GM06990 (cell line): Measurements from ENCODE around the gene SH3PXD2B.
"Not testable (repeated sequence)": the region's sequence is repeated elsewhere in the genome, so short reads cannot be mapped to it uniquely, and the experiment has no call there.

Source experiments
- DNase-seq: peaks from one replicate; pipeline ENCODE4 v3.0.0-alpha.2; 2011; ENCODE audit not compliant: insufficient read length; ENCODE audit errors: extremely low read depth
- H3K27me3 ChIP-seq: replicated peaks from 2 replicates; pipeline ENCODE4 v1.6.0; 2011; ENCODE audit warnings: low read length; ENCODE audit not compliant: control insufficient read depth, insufficient read depth
- H3K36me3 ChIP-seq: 2 replicates; pipeline ENCODE4 v1.5.1; 2011; ENCODE audit warnings: low read length; ENCODE audit not compliant: control insufficient read depth, insufficient read depth
- H3K4me3 ChIP-seq: replicated peaks from 2 replicates; pipeline ENCODE4 v1.5.1; 2011; ENCODE audit warnings: low read depth, mild to moderate bottlenecking, control low read depth, low read length
- CTCF ChIP-seq: IDR thresholded peaks from 2 replicates; pipeline ENCODE4 v1.5.1; 2011; ENCODE audit warnings: low read length, control low read depth, mild to moderate bottlenecking, inconsistent platforms; ENCODE audit not compliant: insufficient read depth, poor library complexity, severe bottlenecking

Gene SH3PXD2B

DNA sequence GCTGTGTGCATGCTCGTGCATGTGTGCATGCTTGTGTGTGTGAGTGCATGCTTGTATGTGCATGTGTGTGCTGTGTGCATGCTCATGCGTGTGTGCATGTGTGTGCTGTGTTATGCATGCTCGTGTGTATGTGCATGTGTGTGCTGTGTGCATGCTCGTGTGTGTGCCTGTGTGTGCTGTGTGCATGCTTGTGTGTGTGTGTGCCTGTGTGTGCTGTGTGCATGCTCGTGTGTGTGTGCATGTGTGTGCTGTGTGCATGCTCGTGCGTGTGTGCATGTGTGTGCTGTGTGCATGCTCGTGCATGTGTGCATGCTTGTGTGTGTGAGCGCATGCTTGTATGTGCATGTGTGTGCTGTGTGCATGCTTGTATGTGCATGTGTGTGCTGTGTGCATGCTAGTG lies 30.3 kb upstream of the SH3PXD2B start:
- Histone ChIP-seq H3K4me3 (no peak overlapping the region), H3K36me3 (no peaks in the 10 kb centered on the region), H3K27me3 (no peaks in the 10 kb centered on the region)
- TF ChIP-seq CTCF = no peak
- no peak for DNase-seq

- no peaks in the 10 kb centered on the region for H3K36me3 ChIP-seq
- no peak for TF ChIP-seq CTCF
- no peaks in the 10 kb centered on the region for H3K27me3 ChIP-seq
- DNase-seq = no peak
- no peak overlapping the region for H3K4me3 ChIP-seq
Observed at GRCh38 chr5:172482156-172483020, 28.1 kb upstream of the SH3PXD2B start.

DNA sequence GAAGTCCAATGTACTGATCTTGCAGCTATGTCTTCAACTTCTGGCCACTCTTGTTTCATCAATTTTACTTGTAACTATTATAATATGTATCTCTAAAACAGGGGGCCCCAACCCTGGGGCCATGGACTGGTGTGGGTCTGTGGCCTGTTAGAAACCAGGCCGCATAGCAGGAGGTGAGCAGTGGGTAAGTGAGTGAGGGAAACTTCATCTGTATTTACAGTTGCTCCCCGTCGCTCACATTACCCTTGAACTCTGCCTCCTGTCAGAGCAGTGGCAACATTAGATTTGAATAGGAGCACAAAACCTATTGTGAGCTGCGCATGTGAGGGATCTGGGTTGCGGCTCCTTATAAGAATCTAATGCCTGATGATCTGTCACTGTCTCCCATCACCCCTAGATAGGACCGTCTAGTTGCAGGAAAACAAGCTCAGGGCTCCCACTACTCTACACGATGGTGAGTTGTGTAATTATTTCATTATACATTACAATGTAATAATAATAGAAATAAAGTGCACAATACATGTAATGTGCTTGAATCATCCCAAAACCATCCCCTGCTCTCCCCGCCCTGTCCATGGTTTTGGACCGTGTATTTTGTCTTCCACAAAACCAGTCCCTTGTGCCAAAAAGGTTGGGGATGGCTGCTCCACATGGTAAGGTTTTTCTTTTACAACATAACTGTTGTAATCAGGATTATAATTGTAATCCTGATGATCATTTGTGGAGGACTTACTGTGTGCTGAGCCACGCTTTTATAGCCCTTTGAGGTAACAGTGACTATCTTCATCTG lies 26.9 kb upstream of the SH3PXD2B start:
- Histone ChIP-seq H3K27me3 (no peaks in the 10 kb centered on the region), H3K4me3 (no peak overlapping the region), H3K36me3 (no peaks in the 10 kb centered on the region)
- no peak for TF ChIP-seq CTCF
- no peak for DNase-seq

- no peak for TF ChIP-seq CTCF
- no peaks in the 10 kb centered on the region for H3K27me3 ChIP-seq
- H3K4me3 ChIP-seq = no peak overlapping the region
- no peak for DNase-seq
- H3K36me3 ChIP-seq = no peaks in the 10 kb centered on the region
Observed at GRCh38 chr5:172479784-172480115, 25.4 kb upstream of the SH3PXD2B start.

DNA sequence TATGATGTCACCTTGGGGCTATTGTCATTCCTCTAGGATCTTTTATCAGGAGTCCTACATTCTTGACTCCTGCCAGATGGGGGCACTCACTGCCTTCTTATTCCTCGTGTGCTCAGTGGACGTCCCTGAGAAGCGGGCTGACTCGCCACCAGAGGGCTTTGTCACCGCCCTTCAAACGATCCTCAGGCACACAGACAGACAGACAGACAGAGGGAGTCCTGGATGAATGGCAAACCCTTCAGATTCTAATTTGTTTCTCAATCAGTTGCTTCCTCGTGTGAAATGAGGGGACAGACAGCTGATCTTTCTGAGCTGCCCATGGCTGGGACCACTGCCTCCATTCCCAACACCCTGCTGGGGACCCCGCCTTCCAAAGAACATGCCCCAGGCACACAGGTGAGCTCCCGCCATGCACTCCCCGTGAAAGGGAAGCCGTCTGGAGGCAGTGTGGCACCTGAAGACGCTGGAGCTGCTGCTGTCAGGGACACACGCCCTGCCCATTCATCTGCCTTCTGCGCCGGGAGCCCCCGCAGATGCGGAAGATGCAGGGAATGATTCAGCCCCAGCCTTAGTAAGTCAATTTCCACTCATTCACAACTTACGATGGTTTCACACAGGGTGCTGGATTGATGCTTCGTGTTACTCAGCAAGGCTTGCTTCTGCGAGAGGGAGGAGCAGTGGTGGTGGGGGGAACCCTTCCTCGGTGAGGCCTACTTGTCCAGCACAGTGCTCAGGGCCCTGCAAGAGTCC lies 24.9 kb upstream of the SH3PXD2B start:
- H3K4me3 ChIP-seq = no peak overlapping the region
- peak; percentile 84 for TF ChIP-seq CTCF
- H3K36me3 ChIP-seq = no peaks in the 10 kb centered on the region
- no peaks in the 10 kb centered on the region for H3K27me3 ChIP-seq
- DNase-seq = peak; percentile 41

DNA sequence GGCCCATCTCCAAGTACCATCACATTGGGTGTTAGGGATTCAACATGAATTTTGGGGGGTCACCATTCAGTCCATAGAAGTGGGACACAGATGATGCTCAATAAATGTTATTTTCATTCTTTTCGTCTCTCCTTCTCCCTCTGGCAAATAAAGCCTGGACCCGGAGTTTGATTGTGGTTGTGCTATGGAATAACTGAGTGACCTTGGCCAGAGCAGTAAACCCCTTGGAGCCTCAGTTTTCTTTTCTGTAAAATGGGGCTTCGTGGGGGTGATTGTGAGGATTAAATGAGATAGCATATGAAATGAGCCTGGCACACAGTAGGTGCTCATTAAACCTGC lies 24.3 kb upstream of the SH3PXD2B start:
- not testable (repeated sequence) for H3K4me3 ChIP-seq, H3K36me3 ChIP-seq, DNase-seq, H3K27me3 ChIP-seq
